Hypothalamus (tissue), 51 donors: ENCODE data around the gene C12orf56.

ENCODE experiments used
- DNase-seq, 51 donors: peaks; one replicate each; lab custom pipeline; 2025; lab: John Stamatoyannopoulos, UW

The C12orf56 gene, protein sequence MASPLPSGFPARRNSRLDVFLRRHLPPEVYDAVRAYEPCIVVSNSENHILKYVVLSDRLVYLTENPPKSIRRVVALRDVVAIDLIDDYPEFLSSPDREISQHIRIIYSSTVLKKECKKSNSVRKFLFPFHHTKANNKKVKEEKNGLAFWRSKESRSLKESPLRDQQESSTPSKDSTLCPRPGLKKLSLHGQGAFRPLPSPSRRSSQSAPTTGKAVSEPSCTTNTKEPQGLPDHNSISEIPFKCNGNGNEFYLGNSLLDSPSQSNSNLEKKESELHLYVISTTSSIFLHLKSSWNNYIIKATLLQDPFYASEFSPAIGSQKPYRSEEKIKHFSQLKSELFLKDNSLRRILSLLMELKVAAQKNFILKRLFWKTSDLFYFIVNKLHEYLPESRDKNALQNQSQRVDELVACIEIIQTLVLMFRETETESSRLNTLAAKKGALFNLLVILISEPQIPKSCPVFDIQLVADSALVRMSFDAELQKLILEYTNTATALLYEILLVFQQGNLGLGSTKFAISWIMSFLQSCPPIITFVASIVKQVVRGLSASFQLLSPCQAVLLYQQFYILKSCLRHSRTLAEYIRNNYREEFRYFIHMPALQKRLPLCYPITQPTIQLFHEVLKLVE

DNA sequence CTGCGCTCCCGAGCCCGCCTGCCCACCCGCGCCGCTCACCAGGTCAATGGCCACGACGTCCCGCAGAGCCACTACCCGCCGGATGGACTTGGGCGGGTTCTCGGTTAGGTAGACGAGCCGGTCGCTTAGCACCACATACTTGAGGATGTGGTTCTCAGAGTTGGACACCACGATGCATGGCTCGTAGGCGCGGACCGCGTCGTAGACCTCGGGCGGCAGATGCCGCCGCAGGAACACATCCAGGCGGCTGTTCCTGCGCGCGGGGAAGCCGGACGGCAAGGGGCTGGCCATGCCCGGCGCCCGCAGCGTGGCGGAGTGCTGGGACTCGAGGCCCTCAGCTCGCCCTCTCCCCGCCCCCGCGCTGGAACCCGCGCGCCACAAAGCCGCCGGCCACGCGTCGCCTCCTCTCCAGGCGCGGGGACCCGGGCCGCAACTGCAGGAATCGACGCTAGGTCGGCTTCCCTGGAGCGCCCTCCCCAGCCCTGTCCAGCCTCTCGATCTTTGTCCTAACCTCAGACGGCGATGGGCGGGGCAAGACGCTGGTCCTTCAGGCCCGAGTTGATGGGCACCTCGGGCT lies at the start of gene C12orf56:
Gene C12orf56 (minus strand): TSS at position 484 of the 577 bp plus-strand sequence. CDS start 193 bp downstream, at position 291.
- DNase-seq = peak in 6 of 51 donors; percentile 3 to 18 (median 8)

DNA sequence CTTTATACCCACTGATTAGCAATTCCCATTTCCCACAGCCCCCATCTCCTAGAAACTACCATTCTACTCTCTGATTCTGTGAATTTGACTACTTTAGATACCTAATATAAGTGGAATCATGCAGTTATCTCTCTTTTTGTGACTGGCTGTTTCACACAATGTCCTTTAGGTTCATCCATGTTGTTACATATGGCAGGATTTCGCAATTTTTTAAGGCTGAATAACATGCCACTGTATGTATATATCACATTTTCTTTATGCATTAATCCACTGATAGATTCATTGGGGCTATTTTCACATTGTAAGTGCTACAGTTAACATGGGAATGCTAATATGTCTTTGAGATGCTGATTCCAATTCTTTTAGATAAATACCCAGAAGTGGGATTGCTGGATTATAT lies 49.5 kb upstream of the C12orf56 start:
- DNase-seq = no peak

DNA sequence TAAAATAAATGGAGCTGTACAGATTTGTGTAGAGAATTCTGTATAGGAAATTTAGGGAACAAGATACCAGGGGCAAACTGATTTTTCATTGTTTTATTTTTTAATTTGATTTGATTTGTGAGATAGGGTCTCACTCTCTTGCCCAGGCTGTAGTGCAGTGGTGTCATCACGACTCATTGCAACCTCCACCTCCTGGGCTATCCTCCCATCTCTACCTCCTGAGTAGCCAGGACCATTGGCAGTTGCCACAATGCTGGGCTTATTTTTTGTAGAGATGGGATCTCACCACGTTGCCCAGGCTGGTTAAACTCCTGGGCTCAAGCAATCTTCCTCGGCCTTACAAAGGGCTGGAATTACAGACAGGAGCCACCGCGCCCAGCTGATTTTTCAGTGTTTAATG lies 43.4 kb upstream of the C12orf56 start:
- no peak for DNase-seq

DNA sequence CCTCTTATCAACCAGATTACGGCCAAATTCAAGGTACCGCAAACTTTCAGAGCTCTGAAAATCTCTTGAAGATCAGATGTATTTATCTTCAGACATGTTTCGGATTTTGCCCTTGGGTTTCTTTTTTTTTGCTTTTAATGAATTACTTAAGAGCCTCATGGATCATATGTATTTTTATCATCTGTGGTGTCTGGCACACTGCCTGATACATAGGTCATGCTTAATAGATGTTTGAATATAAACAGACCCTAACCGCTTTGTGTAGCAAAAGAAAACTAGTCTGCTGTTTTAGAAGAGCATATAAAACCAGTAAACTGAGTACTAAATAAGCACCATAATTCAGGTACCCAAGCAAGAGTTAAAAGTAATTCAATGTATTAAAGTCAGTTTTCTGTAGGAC lies 41.2 kb upstream of the C12orf56 start:
- no peak for DNase-seq

DNA sequence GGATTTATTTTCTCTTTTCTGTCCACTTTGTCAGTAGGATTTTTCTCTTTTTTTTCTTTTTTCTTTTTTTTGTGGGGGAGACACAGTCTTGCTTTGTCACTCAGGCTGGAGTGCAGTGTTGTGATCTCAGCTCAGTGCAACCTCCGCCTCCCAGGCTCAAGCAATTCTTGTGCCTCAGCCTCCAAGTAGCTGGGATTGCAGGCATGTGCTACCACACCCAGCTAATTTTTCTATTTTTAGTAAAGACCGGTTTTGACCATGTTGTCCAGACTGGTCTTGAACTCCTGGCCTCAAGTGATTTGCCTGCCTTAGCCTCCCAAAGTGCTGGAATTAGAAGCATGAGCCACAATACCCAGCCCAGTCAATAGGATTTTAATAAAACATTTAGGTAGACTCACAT lies 40.3 kb upstream of the C12orf56 start:
- no peak for DNase-seq

DNA sequence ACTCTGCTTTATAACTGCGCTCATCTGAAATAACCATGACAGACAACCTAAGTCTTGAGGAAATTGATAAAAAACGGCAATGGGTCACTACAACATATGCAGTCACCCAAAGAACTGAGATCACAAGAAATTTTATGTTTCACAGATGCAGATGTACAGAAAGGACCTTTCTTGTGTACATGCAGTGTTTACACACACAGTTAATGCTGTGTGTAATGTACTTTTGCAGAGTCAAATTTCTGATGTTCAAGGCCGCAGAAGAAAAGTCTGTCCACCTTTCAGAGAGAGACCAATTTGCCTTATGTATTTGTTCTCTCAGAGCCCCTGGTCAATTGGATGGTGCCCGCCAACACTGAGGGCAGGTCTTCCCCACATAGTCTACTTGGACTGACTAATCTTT lies 38.4 kb upstream of the C12orf56 start:
- DNase-seq = no peak

DNA sequence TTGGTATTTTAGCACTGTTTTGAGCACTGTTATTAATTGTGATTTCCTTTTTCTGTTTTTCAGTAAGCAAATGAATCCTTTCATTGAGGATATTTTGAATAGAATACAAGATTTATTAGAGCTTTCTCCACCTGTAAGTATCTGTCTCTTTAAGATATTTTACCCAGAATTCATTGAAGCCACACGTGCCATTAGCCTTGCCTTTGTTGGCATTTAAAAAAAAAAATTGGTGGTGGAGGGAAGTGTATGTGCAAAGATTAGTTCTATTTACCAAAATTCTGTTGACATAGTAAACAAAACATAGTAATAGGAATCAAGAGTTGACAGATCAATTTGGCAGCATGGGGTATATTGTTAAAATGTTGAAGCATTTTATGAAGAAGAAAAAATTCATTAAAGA lies 37.4 kb upstream of the C12orf56 start:
- no peak for DNase-seq

DNA sequence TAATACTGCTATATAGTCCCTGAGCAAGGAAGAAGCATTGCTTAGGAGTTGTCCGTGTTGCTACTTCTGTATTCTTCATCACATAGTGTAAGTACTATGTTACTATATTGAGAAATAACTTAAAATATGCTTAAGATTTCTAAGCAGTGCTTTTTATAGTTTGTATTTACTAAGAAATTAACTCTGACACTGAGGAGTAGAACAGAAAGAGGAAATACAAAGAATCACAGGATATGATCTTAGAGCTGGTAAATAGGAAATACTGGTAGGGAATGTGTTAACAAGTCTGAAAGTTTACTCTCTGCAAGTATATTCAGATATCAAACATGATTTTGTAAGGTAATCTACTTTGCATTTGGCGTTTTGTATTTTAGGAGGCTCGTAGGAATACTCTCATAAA lies 29.1 kb upstream of the C12orf56 start:
- no peak for DNase-seq

DNA sequence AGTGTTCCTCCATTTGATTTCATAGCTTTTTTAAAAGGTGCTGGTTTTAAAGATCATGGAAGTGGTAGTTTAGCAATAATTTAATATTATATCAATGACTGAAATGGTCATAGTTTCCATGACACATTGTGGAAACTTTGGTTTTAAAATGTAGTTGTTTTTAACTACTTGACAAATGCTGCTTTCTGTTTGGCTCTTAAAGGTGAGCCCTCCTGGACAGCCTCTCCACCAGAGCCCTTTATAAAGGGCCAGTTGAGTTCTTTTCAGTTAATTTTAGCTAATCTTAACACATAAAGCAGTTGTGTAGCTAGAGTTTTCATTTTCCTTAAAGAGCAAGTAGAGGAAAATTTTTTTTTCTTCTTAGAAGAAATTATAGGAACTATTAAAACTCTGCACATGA lies 27.7 kb upstream of the C12orf56 start:
- DNase-seq = no peak

DNA sequence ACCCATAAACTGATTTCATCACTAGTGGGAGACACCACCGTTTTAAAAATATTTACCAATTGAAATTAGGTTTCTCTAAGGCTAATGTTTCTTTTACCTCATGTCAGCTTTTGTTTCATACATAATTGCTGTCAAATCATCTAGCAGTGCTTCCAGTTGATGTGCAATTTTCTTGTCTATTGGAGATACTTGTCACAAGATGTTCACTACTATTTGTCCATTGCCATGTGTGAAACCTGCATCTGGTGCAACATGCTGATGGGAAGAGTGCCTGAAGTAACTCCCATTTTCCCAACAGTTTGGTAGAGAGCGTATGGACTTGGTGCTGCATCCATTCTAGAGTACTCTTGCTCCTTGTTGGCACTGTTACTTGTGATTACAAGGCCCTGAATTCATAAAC lies 23.3 kb upstream of the C12orf56 start:
- no peak for DNase-seq

DNA sequence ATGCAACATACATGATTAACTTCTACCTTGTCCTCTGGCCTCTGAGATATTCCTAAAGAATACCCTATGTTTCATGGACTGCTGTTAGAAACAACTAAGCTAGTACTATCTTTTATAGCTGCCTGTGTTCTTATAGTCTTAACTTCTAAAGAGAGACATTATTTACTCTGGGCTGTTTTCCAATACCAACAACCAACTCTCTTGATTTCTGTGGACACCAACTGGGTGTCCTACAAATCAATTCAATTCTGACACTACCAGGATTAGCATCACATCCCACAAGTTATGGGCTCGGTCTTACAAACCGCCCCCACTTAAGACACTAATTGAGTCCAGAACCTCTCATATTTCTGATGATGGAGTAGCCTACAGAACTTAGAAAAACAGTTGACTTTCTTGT lies 21.9 kb upstream of the C12orf56 start:
- no peak for DNase-seq

DNA sequence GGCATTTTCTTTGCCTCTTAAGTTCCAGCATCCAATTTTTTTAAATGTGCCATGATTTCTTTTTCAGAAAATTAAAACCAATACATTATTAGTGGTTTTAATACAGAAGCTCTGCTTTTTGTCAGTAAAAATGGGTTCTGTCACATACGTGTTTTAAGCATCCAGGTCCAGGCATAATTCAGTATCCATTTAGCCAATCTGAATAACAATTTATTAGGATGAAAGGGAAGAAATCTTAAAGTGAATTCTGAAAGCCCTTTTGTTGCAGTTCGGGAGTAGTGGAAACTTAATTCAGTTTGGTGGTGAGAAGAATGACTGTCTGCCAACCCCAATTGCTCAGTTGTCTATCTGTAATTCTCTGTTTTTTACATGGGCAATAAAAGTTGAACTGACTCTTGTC lies 20.9 kb upstream of the C12orf56 start:
- DNase-seq = no peak

DNA sequence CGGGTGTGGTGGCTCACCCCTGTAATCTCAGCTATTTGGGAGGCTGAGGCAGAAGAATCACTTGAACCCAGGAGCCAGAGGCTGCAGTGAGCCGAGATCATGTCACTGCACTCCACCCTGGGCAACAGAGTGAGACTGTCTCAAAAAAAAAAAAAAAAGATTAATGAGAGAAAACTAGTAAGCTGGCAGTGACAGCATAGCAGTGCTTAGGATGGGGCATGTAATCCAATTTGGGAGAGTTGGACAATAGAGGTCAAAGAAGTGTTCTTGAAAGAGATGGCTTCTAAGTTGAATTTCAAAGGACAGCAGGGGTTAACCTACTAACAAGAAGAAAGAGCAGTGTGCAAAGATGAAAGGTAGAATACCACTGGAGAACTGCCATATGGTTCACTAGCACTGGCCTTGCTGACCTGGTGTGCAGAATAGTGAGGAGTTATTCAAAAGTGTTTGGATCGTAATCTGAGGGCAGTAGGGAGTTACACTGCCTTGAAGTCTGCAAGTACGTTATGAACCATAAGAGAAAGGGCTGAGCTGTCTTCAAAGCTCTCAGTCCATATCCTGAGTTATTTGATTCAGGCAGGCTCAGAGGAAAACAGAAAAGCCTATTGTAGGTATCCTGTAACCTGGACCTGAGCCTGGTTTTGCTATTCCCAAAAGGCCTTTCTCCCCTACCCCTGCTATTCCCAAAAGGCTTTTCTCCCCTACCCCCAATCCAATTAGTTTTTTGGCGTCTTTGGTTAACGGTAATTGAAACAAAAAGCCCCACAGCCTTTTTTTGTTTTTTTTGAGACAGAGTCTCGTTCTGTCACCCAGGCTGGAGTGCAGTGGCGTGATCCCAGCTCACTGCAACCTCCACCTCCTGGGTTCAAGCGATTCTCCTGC lies 17.0 kb upstream of the C12orf56 start:
- DNase-seq = no peak

DNA sequence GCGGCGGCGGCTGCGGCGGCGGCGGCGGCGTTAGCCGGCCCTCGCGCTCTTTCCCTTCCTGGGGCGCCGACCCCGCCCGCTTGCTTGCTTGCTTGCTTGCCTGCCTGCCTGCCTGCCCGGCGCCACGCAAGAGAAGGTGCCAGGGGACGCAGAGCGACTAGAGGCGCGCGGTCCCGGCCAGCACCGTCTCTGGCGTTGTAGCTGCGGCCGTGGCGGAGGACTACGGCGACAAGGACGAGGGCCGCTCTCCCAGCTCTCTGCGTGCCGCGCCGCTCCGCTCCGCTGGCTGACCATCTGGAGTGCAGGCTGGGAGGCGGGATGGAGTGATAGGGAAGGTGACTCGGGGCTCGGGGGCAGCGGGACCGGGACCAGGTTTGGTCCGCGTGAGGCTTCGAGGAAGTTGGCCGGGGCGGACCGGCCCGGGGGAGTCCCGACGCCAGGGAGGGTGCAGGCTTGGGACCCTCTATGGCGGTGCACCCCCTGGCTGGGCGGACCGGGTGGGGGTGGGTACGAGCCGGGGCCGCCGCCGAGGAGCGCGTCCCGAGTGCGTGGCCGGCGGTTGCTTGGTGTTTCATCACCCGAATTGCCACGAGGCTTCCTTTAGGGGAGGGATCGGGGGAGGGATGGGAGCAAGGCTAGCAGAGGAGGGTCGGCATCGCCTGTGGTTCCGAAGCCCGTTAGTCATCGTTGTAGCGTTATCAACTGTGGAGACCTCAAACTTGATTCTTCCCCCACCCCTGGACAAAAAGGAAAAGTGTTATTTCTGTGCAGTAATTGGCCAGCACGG lies 14.1 kb upstream of the C12orf56 start:
- DNase-seq = peak in 40 of 51 donors; percentile 23 to 87 (median 62)

DNA sequence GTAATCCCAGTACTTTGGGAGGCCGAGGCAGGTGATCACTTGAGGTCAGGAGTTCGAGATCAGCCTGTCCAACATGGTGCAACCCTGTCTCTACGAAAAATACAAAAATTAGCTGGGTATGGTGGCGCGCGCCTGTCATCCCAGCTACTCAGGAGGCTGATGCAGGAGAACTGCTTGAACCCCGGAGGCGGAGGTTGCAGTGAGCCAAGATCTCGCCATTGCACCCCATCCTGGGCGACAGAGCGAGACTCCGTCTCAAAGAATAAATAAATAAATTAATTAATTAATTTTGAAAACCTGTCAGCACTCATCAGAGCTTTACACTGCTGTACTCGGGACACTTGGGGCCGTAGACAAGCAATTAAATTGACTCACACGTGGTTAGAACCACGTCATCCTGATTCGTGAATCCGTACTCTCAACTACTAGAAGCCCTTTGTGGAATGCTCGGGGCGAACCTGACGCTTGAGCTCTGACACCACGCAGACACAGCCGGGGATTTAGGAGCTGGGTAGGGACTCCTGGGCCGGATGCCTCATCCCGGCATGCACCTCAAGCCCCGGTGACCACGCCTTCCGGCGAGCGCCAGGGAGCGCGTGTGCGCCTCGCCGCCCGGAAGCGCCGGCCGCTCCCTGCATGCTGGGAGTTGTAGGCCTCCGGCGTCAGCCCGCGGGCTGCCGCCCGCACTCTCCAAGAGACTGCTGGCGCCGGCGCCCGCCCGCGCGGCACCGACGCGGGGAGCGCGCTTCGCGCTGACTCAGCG lies 13.3 kb upstream of the C12orf56 start, which contains the start of gene XPOT:
Gene XPOT (plus strand): TSS at position 686 of the 763 bp plus-strand sequence. CDS start 5,644 bp downstream, outside the sequence.
- peak; percentile 56 to 95 (median 87) for DNase-seq

DNA sequence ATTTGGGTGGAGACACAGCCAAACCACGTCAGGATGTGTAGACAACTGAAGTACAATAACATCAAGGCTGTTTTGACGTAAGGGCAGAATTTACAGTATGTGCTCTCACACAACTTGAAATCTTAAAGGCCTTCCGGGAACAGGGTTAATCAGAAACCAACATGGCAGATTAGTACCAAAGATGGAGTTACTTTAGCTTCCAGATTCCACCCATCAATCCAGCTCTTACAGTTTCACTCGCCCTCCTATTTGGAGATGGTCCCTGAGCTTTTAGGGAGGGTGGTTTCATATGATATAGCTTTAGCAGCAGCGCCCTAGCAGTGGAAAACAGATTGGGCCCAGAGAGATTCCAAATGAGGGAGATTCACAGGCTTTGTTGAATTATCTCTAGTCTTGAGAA lies 11.6 kb upstream of the C12orf56 start:
- no peak for DNase-seq

DNA sequence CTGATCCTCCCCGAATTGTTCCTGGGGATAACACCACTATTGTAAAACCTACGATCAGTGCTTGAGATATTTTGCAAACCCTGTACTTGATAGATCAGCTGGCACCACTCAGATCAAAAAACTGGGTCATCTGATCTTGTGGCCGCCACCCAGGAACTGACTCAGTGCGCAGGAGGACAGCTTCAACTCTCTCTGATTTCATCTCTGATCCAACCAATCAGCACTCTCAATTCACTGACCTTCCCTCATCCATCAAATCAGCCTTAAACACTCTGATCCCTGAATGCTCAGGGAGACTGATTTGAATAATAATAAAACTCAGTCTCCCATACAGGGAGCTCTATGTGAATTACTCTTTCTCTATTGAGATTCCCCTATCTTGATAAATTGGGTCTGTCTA lies 9.5 kb upstream of the C12orf56 start:
- peak in 21 of 51 donors; percentile 2 to 35 (median 11) for DNase-seq

DNA sequence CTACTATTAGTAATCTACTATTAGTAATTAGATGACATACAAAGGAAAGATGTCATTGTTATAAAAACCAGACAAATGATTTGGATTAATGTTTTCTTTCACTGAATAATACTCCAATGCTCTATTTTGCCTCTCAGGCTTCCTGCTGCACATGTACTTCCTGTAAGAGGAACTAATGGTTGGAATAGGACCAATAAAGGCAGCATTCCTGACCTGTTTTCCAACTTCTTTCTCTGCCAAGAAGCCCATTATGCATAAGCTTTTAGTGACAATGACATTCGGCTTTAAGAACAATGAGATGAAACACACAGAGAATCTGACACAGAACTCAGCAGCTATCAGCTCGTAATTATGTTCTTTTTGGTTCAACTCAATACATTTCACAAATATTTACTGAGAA lies 5.2 kb upstream of the C12orf56 start:
- no peak for DNase-seq

DNA sequence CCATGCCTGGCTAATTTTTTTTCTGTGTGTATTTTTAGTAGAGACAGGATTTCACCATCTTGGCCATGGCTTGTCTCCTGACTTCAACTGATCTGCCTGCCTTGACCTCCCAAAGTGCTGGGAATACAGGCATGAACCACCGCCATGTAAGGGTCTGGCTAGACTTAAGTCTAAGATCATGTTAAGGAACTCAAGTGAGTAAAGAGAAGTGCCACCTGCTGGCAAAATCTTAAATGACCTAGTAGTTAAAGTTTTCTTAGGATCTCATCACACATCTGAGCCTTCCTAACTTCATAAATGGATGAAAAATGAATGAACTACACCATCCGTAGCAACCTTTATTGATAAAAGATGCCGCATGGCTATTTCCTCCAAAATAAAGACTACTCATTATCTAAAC lies 1.7 kb upstream of the C12orf56 start:
- DNase-seq = no peak
